CD4-positive, alpha-beta T cell (primary cell): Measurements from ENCODE around the gene HS6ST3. TPM values are rescaled to one million over a fixed set of nuclear protein-coding genes. Genes with fewer than 3 reads are reported as not detected.
"Not testable (repeated sequence)": the region's sequence is repeated elsewhere in the genome, so short reads cannot be mapped to it uniquely, and the experiment has no call there.

ENCODE experiments used
- ATAC-seq: fragments of 200-7000 bp; cut with Tn5 transposase; one replicate; pipeline ENCODE4 v1.10.0; 2022; ENCODE audit warnings: mild to moderate bottlenecking; ENCODE audit not compliant: poor library complexity
- CTCF ChIA-PET: fragments of 350-600 bp; sonication (Branson Sonifier 250); formaldehyde crosslinking; loops from one replicate; lab custom pipeline; 2021; ENCODE audit warnings: antibody characterized with exemption, inconsistent platforms; lab: Charles Lee
- POLR2A ChIA-PET: fragments of 350-600 bp; sonication (Branson Sonifier 250); formaldehyde crosslinking; loops from one replicate; lab custom pipeline; 2021; ENCODE audit warnings: antibody characterized with exemption, inconsistent platforms; lab: Charles Lee
- DNase-seq, 14 experiments: peaks; one replicate each; pipeline ENCODE4 v3.0.0-alpha.2; 2013 to 2020; ENCODE audit warnings: mixed read lengths in 2 of 14
- H3K27ac ChIP-seq, 2 donors: one replicate each; pipeline versions ENCODE4 v1.5.1 to v1.7.0; 2013; ENCODE audit warnings: low read length in 2 of 2, low read depth in 1 of 2, mild to moderate bottlenecking in 1 of 2
- H3K27me3 ChIP-seq, 2 experiments: 1 replicate in 1 of 2; 2 replicates in 1 of 2; pipeline versions ENCODE4 v1.6.1 to v1.7.0; 2013; ENCODE audit warnings: low read length in 2 of 2, control low read depth in 1 of 2, mild to moderate bottlenecking in 1 of 2, moderate library complexity in 1 of 2; ENCODE audit not compliant: insufficient read depth in 2 of 2, control insufficient read depth in 1 of 2
- H3K36me3 ChIP-seq: one replicate; pipeline ENCODE4 v1.6.1; 2013; ENCODE audit warnings: low read length, control low read depth; ENCODE audit not compliant: insufficient read depth
- H3K4me1 ChIP-seq: one replicate; pipeline ENCODE4 v1.6.1; 2013; ENCODE audit warnings: low read length, control low read depth; ENCODE audit not compliant: insufficient read depth
- H3K4me3 ChIP-seq: one replicate; pipeline ENCODE4 v1.5.1; 2013; ENCODE audit warnings: mild to moderate bottlenecking, low read length, moderate library complexity
- H3K9me3 ChIP-seq, 2 experiments: 1 replicate in 1 of 2; 2 replicates in 1 of 2; pipeline versions ENCODE4 v1.6.1 to v1.7.0; 2013; ENCODE audit warnings: low read length in 2 of 2, mild to moderate bottlenecking in 2 of 2, control low read depth in 1 of 2, moderate library complexity in 1 of 2; ENCODE audit not compliant: control insufficient read depth in 1 of 2, insufficient read depth in 1 of 2
- H3K27ac Mint-ChIP-seq: one replicate; pipeline ENCODE4 v1.8.0; 2020; ENCODE audit warnings: mixed read lengths
- H3K27me3 Mint-ChIP-seq: one replicate; pipeline ENCODE4 v1.8.0; 2021; ENCODE audit warnings: mixed read lengths
- H3K36me3 Mint-ChIP-seq: one replicate; pipeline ENCODE4 v1.8.0; 2021; ENCODE audit warnings: low read depth, mixed read lengths
- H3K4me1 Mint-ChIP-seq: one replicate; pipeline ENCODE4 v1.8.0; 2021; ENCODE audit warnings: low read depth, mixed read lengths
- H3K4me3 Mint-ChIP-seq: one replicate; pipeline ENCODE4 v1.8.0; 2020; ENCODE audit warnings: mild to moderate bottlenecking, mixed read lengths
- H3K9me3 Mint-ChIP-seq: one replicate; pipeline ENCODE4 v1.8.0; 2020; ENCODE audit warnings: mixed read lengths
- CTCF ChIP-seq: fragments of 200-600 bp; IDR thresholded peaks from one replicate; pipeline ENCODE4 v1.8.0; 2022; ENCODE audit warnings: antibody characterized with exemption, mild to moderate bottlenecking
- intact Hi-C, 2 experiments: fragments of 100-400 bp; cut with DNase I in 1 of 2; cut with micrococcal nuclease in 1 of 2; formaldehyde crosslinking; loops; one replicate each; pipeline versions ENCODE4 v1.15.1 to v1.9.0; 2023 to 2025; cut with DNase I, micrococcal nuclease
- total RNA-seq, 174 experiments: library from RNA in 2 of 174; stranded (reverse) in 2 of 174; gene quantifications; one replicate each; pipeline ENCODE4 v1.2.3 and lab custom pipeline; 2021 to 2026

HS6ST3 gene
- total RNA-seq, 2 experiments from 2014 or later: not detected

DNA sequence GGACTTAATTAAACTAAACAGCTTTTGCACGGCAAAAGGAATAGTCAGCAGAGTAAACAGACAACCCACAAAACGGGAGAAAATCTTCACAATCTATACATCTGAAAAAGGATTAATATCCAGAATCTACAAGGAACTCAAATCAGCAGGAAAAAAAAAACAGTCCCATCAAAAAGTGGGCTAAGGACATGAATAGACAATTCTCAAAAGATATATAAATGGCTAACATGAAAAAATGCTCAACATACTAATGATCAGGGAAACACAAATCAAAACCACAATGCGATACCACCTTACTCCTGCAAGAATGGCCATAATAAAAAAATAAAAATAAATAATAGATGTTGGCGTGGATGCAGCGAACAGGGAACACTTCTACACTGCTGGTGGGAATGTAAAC lies 38.4 kb upstream of the HS6ST3 start:
- H3K4me3 Mint-ChIP-seq, DNase-seq, H3K36me3 ChIP-seq, H3K27ac ChIP-seq, H3K4me1 ChIP-seq, CTCF ChIA-PET, ATAC-seq, H3K4me3 ChIP-seq, H3K27ac Mint-ChIP-seq, POLR2A ChIA-PET, intact Hi-C loops, H3K36me3 Mint-ChIP-seq: not testable (repeated sequence)
- Histone ChIP-seq H3K9me3 (peaks cover 0 to 24% of the 10 kb centered on the region in 2 experiments), H3K27me3 (peaks cover 18 to 19% of the 10 kb centered on the region in 2 experiments)
- H3K27me3 Mint-ChIP-seq: peaks cover 58% of the 10 kb centered on the region
- peaks cover 13% of the 10 kb centered on the region for H3K9me3 Mint-ChIP-seq
- peaks cover 11% of the 10 kb centered on the region for H3K4me1 Mint-ChIP-seq

- H3K36me3 Mint-ChIP-seq, H3K4me3 Mint-ChIP-seq, POLR2A ChIA-PET, CTCF ChIA-PET, H3K27ac ChIP-seq, H3K4me1 ChIP-seq, ATAC-seq, intact Hi-C loops, DNase-seq, H3K4me3 ChIP-seq, H3K36me3 ChIP-seq, H3K27ac Mint-ChIP-seq: not testable (repeated sequence)
- Mint-ChIP-seq H3K27me3 (peaks cover 58% of the 10 kb centered on the region), H3K9me3 (peaks cover 13% of the 10 kb centered on the region), H3K4me1 (peaks cover 11% of the 10 kb centered on the region)
- Histone ChIP-seq H3K9me3 (peaks cover 0 to 20% of the 10 kb centered on the region in 2 experiments), H3K27me3 (peaks cover 18 to 19% of the 10 kb centered on the region in 2 experiments)
These were observed 38.0 kb upstream of the HS6ST3 start for GRCh38 chr13:96051946-96052345.

DNA sequence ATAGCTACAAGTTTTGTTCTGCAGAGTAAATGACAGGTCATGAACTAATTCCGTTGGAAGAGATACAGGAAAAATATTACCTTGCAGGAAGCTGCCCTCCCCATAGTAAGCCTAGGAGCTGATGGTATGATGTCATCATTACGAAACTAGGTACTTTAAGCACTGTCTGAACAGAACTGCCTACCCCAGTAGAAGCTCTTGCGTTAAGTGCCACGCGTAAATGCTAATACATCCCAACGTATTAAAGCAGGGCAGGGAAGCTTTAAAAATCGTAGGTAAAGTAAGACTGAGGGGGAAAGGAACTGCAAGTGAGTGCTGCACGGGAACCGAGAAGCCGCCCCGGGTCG lies 37.3 kb upstream of the HS6ST3 start:
- Mint-ChIP-seq H3K4me3 (no peak overlapping the region), H3K4me1 (peaks cover 11% of the 10 kb centered on the region), H3K27me3 (peaks cover 61% of the 10 kb centered on the region), H3K36me3 (no peaks in the 10 kb centered on the region), H3K9me3 (peaks cover 13% of the 10 kb centered on the region), H3K27ac (no peak overlapping the region)
- ChIA-PET POLR2A (no interaction called here), CTCF (no interaction called here)
- DNase-seq: peak in 1 of 14 experiments; percentile 2
- Histone ChIP-seq H3K27ac (no peak overlapping the region), H3K4me1 (peaks cover 4% of the 10 kb centered on the region), H3K27me3 (peaks cover 18 to 19% of the 10 kb centered on the region in 2 experiments), H3K4me3 (peak overlapping the region; percentile 7), H3K36me3 (no peaks in the 10 kb centered on the region), H3K9me3 (peaks cover 0 to 19% of the 10 kb centered on the region in 2 experiments)
- no peak for TF ChIP-seq CTCF
- intact Hi-C loops: no loop called here
- ATAC-seq: no peak

GRCh38 chr13:96053003-96053703 lies 36.8 kb upstream of the HS6ST3 start, which contains the start of gene UGGT2:
UGGT2 (minus strand) TSS chr13:96053401; CDS start chr13:96053312, 89 bp downstream.
- peaks cover 4% of the 10 kb centered on the region for H3K4me1 ChIP-seq
- H3K27me3 Mint-ChIP-seq: peaks cover 59% of the 10 kb centered on the region
- no peak for TF ChIP-seq CTCF
- intact Hi-C loops: no loop called here
- peaks cover 11% of the 10 kb centered on the region for H3K4me1 Mint-ChIP-seq
- peaks cover 0 to 19% of the 10 kb centered on the region in 2 experiments for H3K9me3 ChIP-seq
- no peak within 1 kb of the TSS for H3K27ac ChIP-seq
- no peaks in the 10 kb centered on the region for H3K36me3 Mint-ChIP-seq
- H3K4me3 ChIP-seq: peak within 1 kb of the TSS; percentile 33
- peaks cover 10% of the 10 kb centered on the region for H3K9me3 Mint-ChIP-seq
- POLR2A ChIA-PET: no interaction called here
- no peak within 1 kb of the TSS for H3K4me3 Mint-ChIP-seq
- no peaks in the 10 kb centered on the region for H3K36me3 ChIP-seq
- DNase-seq (peak in 3 of 14 experiments; percentile 23 to 62 (median 57)), ATAC-seq (no peak)
- H3K27me3 ChIP-seq: peaks cover 18 to 19% of the 10 kb centered on the region in 2 experiments
- H3K27ac Mint-ChIP-seq: no peak within 1 kb of the TSS
- CTCF ChIA-PET: no interaction called here
